WTC11 (cell line): ENCODE measurements around the gene PPP1R12B. TPM values are rescaled to one million over a fixed set of nuclear protein-coding genes. Genes with fewer than 3 reads are reported as not detected.

Experiments
- ATAC-seq: fragments of 200-7000 bp; cut with Tn5 transposase; 2 replicates; pipeline ENCODE4 v1.10.0; 2021; ENCODE audit warnings: mild to moderate bottlenecking, moderate library complexity
- CTCF ChIA-PET: fragments of 300-600 bp; sonication (Branson Sonifier 250); formaldehyde crosslinking; loops from one replicate; lab custom pipeline; 2021; ENCODE audit warnings: antibody characterized with exemption; lab: Charles Lee
- POLR2A ChIA-PET: fragments of 350-600 bp; sonication (Branson Sonifier 250); formaldehyde crosslinking; loops from one replicate; lab custom pipeline; 2021; ENCODE audit warnings: antibody characterized with exemption; lab: Charles Lee
- DNase-seq: peaks from one replicate; pipeline ENCODE4 v3.0.0; 2021; ENCODE audit warnings: low spot score
- H3K27ac Mint-ChIP-seq: 2 replicates; pipeline ENCODE4 v1.8.0; 2021; ENCODE audit warnings: mixed read lengths
- H3K27me3 Mint-ChIP-seq: 2 replicates; pipeline ENCODE4 v1.8.0; 2021; ENCODE audit warnings: low read depth, mild to moderate bottlenecking, moderate library complexity, mixed read lengths
- H3K36me3 Mint-ChIP-seq: 2 replicates; pipeline ENCODE4 v1.8.0; 2021; ENCODE audit warnings: mixed read lengths
- H3K4me1 Mint-ChIP-seq: 2 replicates; pipeline ENCODE4 v1.8.0; 2022; ENCODE audit warnings: mixed read lengths
- H3K4me3 Mint-ChIP-seq: 2 replicates; pipeline ENCODE4 v1.8.0; 2021; ENCODE audit warnings: mild to moderate bottlenecking, moderate library complexity, mixed read lengths
- H3K9me3 Mint-ChIP-seq: 2 replicates; pipeline ENCODE4 v1.8.0; 2021; ENCODE audit warnings: mixed read lengths
- ETV6 ChIP-seq: sonication (generic); formaldehyde crosslinking; IDR thresholded peaks from 2 replicates; pipeline ENCODE4 v1.8.1; 2022; ENCODE audit warnings: mild to moderate bottlenecking, missing genetic modification reagents
- FOXJ3 ChIP-seq: sonication (generic); formaldehyde crosslinking; IDR thresholded peaks from 2 replicates; pipeline ENCODE4 v1.9.0; 2021; ENCODE audit warnings: missing genetic modification reagents, mild to moderate bottlenecking, borderline replicate concordance
- IRF2 ChIP-seq: sonication (generic); formaldehyde crosslinking; IDR thresholded peaks from 2 replicates; pipeline ENCODE4 v1.8.0; 2022; ENCODE audit warnings: low read depth, missing genetic modification reagents, borderline replicate concordance
- NFATC4 ChIP-seq: fragments of 250-450 bp; sonication (Bioruptor Pico); IDR thresholded peaks from 2 replicates; pipeline ENCODE4 v1.9.0; 2021; ENCODE audit warnings: mild to moderate bottlenecking
- TCF7 ChIP-seq: sonication (generic); formaldehyde crosslinking; IDR thresholded peaks from 2 replicates; pipeline ENCODE4 v1.8.0; 2022; ENCODE audit warnings: mild to moderate bottlenecking, low read depth, missing genetic modification reagents, moderate library complexity
- ZNF263 ChIP-seq: sonication (generic); formaldehyde crosslinking; IDR thresholded peaks from 2 replicates; pipeline ENCODE4 v1.8.1; 2022; ENCODE audit warnings: low read depth, mild to moderate bottlenecking, moderate library complexity, missing genetic modification reagents
- ZNF396 ChIP-seq: fragments of 250-450 bp; sonication (Bioruptor Pico); IDR thresholded peaks from 2 replicates; pipeline ENCODE4 v1.8.0; 2021; ENCODE audit warnings: mild to moderate bottlenecking, moderate library complexity, borderline replicate concordance
- total RNA-seq: library from RNA; stranded (reverse); gene quantifications from 3 replicates; pipeline ENCODE4 v1.2.3, GENCODE V29; 2021
- TF ChIP-seq, protein P1 (sequence below): sonication (generic); formaldehyde crosslinking; IDR thresholded peaks from 2 replicates; pipeline ENCODE4 v1.8.0; 2022; ENCODE audit warnings: mild to moderate bottlenecking, missing genetic modification reagents
- TF ChIP-seq, protein P2 (sequence below): fragments of 250-450 bp; sonication (Bioruptor Pico); IDR thresholded peaks from 2 replicates; pipeline ENCODE4 v2.1.2; 2022; ENCODE audit warnings: mild to moderate bottlenecking, moderate library complexity
- TF ChIP-seq, protein P3 (sequence below): sonication (generic); formaldehyde crosslinking; conservative IDR thresholded peaks from 2 replicates; pipeline ENCODE4 v1.8.1; 2022; ENCODE audit warnings: mild to moderate bottlenecking, missing genetic modification reagents
- TF ChIP-seq, protein P4 (sequence below): sonication (generic); formaldehyde crosslinking; IDR thresholded peaks from 2 replicates; pipeline ENCODE4 v1.8.1; 2023; ENCODE audit warnings: mild to moderate bottlenecking, moderate library complexity, missing genetic modification reagents
- TF ChIP-seq, protein P5 (sequence below): fragments of 250-450 bp; sonication (Bioruptor Pico); IDR thresholded peaks from 2 replicates; pipeline ENCODE4 v1.9.0; 2021; ENCODE audit warnings: mild to moderate bottlenecking
- TF ChIP-seq, protein P6 (sequence below): fragments of 250-450 bp; sonication (Bioruptor Pico); IDR thresholded peaks from 2 replicates; pipeline ENCODE4 v1.9.0; 2021; ENCODE audit warnings: mild to moderate bottlenecking, borderline replicate concordance
- TF ChIP-seq, protein P7 (sequence below): sonication (generic); formaldehyde crosslinking; IDR thresholded peaks from 2 replicates; pipeline ENCODE4 v1.8.0; 2022; ENCODE audit warnings: mild to moderate bottlenecking, missing genetic modification reagents

The PPP1R12B gene
- total RNA-seq, 1 experiment from 2014 or later: 19.2 TPM

DNA sequence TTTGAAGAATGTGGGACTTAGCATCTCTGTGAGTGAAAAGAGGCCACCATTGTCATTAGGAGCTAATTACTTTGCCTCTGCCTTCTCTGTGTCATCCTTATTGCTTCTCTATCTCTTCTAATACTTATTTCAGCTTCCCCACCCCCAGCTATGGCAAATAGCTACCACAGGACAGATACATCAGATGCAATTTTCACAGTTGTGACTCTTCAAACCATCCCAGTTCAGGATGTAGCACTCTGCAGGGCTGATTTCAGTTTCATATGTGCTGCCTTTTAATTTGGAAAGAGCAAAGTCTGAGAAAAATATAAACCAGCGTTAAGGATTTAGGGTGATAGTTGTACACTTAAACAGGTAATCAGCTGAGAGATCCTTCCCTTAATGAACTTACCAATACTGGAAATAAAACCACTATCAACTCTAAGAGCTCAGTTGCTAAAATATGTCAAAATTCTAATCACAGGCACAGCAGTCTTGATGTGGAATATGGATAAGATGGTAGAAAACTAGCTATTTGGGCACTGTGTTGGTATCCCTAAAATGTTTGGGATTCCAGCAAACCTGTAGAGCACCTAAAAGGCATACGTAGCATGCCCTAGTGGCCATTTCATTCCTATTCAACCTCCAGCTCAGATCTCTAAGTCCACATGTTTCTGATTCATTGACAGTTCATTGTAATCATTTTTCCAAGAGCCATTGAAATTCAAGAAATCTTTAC is 213.4 kb downstream of the PPP1R12B start (continued):
- TF ChIP-seq TCF7 (CRISPR knock-in tag): no peak

DNA sequence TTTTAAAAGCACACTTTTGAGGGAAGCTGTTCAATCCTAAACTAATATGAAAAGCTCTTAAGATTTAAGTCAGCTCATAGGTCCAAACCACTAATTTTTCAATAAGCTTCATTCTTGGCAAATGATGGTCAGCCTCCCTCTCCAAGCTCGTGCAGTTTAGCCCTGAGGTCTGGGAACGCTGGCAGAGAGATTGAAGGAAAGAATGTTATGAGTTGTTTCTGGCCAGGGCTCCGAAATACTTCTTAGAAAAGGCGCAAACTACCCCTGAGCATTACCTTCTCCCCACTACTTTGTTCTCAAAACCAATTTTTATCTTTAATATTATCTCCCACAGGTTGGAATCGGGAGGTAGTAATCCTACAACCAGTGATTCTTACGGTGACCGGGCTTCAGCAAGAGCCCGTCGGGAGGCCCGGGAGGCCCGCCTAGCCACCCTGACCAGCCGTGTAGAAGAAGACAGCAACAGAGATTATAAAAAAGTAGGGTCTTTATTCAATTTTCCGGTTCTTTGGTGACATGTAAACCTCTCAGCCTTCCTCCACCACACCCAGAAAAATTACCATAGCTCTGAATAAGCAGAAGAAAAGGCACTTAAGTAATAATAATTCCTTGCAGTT is 214.1 kb downstream of the PPP1R12B start:
- CTCF ChIA-PET: interaction anchor here (0.8 to 2.2 kb wide), 21 partner anchors 9 to 370 kb away, joined by 3 to 35 read pairs (median 6); no protein-coding TSS in a partner anchor
- POLR2A ChIA-PET: no interaction called here
- no peak for DNase-seq
- no peaks in the 10 kb centered on the region for H3K9me3 Mint-ChIP-seq
- H3K36me3 Mint-ChIP-seq: no peaks in the 10 kb centered on the region
- TF ChIP-seq ZNF263 (CRISPR knock-in tag) (no peak), ETV6 (CRISPR knock-in tag) (no peak), NFATC4 (CRISPR knock-in tag) (no peak), FOXJ3 (CRISPR knock-in tag) (no peak), IRF2 (CRISPR knock-in tag) (no peak), ZNF396 (CRISPR knock-in tag) (no peak)
- TF ChIP-seq, protein P1, sequence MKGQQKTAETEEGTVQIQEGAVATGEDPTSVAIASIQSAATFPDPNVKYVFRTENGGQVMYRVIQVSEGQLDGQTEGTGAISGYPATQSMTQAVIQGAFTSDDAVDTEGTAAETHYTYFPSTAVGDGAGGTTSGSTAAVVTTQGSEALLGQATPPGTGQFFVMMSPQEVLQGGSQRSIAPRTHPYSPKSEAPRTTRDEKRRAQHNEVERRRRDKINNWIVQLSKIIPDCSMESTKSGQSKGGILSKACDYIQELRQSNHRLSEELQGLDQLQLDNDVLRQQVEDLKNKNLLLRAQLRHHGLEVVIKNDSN: no peak
- TF ChIP-seq, protein P2, sequence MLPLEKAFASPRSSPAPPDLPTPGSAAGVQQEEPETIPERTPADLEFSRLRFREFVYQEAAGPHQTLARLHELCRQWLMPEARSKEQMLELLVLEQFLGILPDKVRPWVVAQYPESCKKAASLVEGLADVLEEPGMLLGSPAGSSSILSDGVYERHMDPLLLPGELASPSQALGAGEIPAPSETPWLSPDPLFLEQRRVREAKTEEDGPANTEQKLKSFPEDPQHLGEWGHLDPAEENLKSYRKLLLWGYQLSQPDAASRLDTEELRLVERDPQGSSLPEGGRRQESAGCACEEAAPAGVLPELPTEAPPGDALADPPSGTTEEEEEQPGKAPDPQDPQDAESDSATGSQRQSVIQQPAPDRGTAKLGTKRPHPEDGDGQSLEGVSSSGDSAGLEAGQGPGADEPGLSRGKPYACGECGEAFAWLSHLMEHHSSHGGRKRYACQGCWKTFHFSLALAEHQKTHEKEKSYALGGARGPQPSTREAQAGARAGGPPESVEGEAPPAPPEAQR (CRISPR knock-in tag): no peak
- TF ChIP-seq, protein P3, sequence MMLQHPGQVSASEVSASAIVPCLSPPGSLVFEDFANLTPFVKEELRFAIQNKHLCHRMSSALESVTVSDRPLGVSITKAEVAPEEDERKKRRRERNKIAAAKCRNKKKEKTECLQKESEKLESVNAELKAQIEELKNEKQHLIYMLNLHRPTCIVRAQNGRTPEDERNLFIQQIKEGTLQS: no peak
- TF ChIP-seq, protein P4, sequence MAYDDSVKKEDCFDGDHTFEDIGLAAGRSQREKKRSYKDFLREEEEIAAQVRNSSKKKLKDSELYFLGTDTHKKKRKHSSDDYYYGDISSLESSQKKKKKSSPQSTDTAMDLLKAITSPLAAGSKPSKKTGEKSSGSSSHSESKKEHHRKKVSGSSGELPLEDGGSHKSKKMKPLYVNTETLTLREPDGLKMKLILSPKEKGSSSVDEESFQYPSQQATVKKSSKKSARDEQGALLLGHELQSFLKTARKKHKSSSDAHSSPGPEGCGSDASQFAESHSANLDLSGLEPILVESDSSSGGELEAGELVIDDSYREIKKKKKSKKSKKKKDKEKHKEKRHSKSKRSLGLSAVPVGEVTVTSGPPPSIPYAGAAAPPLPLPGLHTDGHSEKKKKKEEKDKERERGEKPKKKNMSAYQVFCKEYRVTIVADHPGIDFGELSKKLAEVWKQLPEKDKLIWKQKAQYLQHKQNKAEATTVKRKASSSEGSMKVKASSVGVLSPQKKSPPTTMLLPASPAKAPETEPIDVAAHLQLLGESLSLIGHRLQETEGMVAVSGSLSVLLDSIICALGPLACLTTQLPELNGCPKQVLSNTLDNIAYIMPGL: no peak
- TF ChIP-seq, protein P5, sequence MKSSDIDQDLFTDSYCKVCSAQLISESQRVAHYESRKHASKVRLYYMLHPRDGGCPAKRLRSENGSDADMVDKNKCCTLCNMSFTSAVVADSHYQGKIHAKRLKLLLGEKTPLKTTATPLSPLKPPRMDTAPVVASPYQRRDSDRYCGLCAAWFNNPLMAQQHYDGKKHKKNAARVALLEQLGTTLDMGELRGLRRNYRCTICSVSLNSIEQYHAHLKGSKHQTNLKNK (CRISPR knock-in tag): no peak
- TF ChIP-seq, protein P6, sequence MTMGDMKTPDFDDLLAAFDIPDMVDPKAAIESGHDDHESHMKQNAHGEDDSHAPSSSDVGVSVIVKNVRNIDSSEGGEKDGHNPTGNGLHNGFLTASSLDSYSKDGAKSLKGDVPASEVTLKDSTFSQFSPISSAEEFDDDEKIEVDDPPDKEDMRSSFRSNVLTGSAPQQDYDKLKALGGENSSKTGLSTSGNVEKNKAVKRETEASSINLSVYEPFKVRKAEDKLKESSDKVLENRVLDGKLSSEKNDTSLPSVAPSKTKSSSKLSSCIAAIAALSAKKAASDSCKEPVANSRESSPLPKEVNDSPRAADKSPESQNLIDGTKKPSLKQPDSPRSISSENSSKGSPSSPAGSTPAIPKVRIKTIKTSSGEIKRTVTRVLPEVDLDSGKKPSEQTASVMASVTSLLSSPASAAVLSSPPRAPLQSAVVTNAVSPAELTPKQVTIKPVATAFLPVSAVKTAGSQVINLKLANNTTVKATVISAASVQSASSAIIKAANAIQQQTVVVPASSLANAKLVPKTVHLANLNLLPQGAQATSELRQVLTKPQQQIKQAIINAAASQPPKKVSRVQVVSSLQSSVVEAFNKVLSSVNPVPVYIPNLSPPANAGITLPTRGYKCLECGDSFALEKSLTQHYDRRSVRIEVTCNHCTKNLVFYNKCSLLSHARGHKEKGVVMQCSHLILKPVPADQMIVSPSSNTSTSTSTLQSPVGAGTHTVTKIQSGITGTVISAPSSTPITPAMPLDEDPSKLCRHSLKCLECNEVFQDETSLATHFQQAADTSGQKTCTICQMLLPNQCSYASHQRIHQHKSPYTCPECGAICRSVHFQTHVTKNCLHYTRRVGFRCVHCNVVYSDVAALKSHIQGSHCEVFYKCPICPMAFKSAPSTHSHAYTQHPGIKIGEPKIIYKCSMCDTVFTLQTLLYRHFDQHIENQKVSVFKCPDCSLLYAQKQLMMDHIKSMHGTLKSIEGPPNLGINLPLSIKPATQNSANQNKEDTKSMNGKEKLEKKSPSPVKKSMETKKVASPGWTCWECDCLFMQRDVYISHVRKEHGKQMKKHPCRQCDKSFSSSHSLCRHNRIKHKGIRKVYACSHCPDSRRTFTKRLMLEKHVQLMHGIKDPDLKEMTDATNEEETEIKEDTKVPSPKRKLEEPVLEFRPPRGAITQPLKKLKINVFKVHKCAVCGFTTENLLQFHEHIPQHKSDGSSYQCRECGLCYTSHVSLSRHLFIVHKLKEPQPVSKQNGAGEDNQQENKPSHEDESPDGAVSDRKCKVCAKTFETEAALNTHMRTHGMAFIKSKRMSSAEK: no peak
- TF ChIP-seq, protein P7, sequence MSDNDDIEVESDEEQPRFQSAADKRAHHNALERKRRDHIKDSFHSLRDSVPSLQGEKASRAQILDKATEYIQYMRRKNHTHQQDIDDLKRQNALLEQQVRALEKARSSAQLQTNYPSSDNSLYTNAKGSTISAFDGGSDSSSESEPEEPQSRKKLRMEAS (CRISPR knock-in tag): no peak
- no peak overlapping the region for H3K4me3 Mint-ChIP-seq
- no peak overlapping the region for H3K27ac Mint-ChIP-seq
- ATAC-seq: no peak; the same call in 1 of the 2 replicates
- peaks cover 45% of the 10 kb centered on the region for H3K4me1 Mint-ChIP-seq
- no peaks in the 10 kb centered on the region for H3K27me3 Mint-ChIP-seq
